Stimulated activated CD8-positive, alpha-beta memory T cell treated with anti-CD3 and anti-CD28 coated beads, Interleukin-12 subunit alpha, Interleukin-12 subunit beta, amount 100 ng/mL, for 1 hour (primary cell): ENCODE data around the gene IAH1.

Source experiments
- DNase-seq: peaks from one replicate; pipeline ENCODE4 v3.0.0-alpha.2; 2020; ENCODE audit warnings: low read depth

IAH1 gene, protein sequence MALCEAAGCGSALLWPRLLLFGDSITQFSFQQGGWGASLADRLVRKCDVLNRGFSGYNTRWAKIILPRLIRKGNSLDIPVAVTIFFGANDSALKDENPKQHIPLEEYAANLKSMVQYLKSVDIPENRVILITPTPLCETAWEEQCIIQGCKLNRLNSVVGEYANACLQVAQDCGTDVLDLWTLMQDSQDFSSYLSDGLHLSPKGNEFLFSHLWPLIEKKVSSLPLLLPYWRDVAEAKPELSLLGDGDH

DNA sequence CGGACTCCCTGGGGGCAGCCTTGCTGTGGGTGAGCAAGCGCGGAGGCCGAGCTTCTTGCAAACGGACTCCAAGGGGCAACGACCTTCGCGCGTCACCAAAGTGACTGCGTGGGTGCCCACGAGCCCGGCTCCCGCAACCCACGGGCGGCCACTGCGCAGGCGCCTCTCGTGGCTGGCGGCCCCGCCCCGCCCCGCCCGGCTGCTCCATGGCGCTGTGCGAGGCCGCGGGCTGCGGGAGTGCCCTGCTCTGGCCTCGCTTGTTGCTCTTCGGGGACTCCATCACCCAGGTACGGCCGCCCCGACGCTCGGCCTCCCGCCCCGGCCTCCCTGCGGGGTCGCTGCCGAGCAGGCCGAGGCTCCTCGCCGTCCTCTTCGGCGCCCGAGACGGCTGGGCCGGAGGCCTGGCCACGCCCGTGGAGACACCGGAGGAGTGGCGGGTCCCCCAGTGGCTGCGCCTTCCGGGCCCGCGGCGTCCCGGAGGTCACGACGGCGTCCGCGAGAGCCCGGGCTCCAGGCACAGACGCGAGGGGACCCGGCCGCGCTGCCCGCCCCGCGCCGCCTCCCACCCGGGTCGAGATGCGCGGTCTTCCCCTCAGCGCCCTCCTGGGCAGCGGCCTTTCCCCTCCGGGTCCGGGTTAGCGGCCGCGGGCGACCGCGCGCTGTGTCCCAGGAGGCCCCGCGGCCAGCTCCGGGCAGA lies at the start of gene IAH1:
IAH1 (plus strand) TSS at position 191 of the 697 bp plus-strand sequence; CDS start at position 207, 16 bp downstream.
- peak; percentile 60 for DNase-seq

DNA sequence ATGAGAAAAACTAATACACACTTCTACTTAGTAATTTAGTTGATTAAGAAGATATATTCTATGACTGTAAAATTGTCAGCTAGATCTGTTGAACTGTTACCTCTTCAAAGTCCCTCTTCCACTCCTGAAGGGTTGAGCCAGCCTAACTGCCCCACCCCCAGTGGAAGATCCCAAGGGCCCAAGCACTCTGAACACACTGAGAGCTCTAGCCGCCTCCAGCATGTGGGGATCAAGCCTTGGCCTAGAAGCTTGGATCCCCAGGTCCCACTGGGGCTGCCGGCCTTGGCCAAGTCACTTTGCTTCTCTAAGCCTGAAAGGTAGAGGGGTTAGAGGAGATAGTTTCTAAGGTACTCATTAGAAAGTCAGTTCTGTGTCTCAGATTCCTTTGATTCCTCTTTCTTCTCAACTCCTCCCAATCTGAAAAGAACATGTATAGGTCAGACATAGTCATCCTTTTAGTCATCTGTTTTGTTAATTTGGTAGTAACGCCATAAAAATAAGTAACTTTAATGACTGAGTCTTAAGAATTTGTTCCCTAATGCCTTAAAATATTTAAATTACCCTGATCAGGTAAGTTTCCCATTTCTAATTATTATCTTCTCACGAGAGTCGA lies 45.3 kb upstream of the IAH1 start:
- no peak for DNase-seq

DNA sequence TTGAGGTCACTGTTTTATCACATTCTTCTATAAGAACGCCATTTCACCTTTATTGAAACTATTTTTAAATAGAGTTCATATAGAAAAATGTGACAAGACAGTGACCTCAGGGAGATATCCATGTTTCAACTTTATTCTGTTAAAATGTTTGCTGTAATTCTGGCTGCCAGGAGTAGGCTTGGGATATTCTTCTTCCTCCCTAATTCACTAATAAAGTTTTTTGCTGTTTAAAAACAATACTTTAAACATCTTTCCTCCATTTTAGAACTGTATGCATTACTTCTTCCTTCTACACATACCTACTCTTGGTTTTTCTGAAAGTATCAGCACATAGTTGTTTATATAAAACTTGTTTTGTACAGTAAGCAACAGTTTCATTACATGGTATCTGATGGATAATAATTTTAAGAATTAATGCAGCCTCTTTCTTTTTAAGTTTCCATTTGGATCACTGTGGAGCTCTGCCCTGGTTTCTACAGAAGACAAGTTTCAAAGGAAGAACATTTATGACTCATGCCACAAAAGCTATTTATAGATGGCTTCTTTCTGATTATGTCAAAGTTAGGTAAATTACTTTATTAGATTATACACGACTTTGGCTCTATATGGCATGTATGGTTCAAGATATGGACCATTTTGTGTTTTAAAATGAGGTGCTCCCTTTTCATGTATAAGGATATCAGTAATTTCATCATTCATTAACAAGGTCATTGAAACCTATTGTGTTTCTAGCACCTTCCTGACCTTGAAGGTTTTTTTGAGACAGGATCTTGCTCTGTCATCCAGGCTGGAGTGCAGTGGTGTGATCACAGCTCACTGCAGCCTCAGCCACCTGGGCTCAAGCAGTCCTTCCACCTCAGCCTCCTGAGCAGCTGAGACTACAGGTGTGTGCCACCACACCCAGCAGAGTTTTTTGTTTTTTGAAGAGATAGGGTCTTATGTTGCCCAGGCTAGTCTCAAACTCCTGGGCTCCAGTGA lies 43.7 kb upstream of the IAH1 start:
- no peak for DNase-seq

DNA sequence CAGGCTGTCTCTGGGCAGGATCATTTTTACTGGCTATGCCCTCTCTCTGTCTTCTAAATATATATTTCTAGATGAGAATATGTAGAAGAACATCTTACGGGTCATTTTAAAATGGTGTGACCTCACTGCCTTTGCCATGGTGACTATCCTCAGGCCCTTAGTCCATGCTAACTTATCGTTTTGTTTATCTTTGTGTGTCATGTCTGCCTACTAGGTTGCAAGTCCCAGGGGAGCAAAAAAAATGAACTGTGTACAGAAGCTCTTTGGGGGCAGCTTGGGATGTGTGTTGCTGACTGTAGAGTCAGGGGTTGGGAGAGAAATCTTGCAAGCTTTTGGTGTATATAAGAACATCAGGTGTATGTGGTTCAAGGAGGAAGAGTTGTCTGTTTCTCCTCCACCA lies 39.9 kb upstream of the IAH1 start:
- no peak for DNase-seq

DNA sequence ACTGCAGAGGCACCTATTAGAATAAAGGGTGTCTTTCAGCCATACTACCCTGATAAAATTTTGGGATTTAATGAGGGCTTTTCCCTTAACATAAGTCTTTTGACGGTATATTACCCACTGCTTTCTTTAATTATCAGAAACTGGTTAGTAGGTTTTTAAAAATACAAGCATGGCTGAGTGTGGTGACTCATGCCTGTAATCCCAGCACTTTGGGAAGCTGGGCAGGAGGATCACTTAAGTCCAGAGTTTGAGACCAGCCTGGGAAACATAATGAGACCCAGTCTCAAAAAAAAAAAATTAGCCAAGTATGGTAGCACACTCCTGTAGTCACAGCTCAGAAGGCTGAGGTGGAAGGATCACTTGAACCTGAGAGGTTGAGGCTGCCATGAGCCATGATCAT lies 34.8 kb upstream of the IAH1 start:
- no peak for DNase-seq

DNA sequence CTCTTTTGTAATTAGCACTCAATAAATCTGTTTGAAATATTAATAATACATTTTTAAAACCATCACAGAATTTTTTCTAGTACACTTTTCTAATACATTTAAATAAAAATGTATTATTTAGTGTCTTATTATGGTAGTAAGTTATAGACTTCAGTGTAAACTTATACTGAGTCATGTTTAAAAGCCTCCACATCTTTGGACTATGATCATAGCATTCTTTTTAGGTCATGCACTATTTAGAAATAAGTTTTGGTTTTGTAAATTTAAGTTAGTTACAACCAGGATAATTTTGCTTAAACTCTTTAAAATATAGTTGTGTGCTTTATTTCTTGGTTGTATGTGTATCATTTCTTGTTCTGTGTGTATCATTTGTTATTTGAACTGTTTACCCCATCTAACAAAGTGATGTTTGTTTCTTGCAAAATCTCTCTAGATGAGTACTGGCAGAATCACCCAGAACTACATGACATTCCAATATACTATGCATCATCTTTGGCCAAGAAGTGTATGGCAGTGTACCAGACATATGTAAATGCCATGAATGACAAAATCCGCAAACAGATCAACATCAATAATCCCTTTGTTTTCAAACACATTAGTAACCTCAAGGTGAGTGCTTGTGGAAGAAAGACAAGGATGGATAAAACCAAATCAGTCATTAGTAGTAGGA lies 34.2 kb upstream of the IAH1 start:
- DNase-seq: no peak

DNA sequence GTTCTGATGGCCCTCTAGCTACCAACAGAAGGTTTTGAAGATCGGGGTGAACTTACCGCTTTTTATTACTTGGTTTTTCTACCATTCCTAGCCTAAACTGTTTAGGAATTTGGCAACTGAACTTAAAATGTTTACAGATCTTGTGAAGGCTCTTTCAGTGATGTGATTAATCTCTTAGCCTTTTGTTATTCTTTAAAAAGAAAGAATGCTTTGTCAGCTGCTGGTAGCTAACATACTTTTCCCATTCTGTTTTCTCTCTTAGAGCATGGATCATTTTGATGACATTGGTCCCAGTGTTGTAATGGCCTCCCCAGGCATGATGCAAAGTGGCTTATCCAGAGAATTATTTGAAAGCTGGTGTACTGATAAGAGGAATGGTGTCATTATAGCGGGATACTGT lies 32.8 kb upstream of the IAH1 start:
- no peak for DNase-seq

DNA sequence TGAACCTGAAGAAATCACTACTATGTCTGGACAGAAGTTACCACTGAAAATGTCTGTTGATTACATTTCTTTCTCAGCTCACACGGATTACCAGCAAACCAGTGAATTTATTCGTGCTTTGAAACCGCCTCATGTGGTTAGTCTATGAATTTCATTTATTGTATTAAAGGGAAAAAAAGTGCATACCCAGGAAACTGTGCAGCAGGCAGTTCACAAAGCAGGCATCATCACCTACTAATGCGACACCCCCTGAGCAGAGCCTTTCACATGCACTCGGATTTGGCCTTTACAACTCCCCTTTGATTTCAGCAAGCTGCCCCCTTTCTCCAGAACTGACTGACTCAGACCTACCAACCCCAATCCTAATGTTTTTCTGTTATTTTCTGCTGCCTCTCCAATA lies 30.8 kb upstream of the IAH1 start:
- DNase-seq: no peak

DNA sequence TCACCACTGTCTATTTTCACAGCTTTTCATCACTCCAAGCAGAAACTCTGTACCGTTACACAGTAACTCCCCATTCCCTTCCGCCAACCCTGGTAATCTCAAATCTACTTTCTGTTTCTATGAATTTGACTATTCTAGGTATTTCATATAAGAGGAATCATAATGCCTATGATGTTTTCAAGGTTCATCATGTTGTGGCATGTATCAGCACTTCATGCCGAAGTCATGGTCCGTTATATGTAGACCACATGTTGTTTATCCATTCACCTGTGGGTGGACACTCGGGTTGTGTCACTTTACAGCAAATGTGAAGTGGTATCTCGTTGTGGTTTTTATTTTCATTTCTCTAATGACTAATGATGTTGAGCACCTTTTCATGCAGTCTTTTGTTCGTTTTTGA lies 29.3 kb upstream of the IAH1 start:
- DNase-seq: no peak

DNA sequence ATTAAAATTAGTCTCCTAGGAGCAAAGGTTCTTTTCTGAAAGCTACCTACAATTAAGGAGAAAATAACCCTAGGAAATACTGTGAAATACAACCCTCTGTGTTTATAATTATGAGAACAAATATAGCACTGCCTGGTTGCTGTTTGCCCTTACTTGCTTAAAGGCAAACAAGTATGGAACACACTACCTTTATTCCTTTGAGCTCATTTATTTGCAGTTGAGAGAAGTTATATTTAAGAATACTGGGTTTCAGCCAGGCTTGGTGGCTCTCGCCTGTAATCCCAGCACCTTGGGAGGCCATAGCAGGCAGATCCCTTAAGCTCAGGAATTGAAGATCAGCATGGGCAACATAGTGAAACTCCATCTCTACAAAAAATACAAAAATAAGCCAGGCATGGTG lies 23.1 kb upstream of the IAH1 start:
- DNase-seq: no peak

DNA sequence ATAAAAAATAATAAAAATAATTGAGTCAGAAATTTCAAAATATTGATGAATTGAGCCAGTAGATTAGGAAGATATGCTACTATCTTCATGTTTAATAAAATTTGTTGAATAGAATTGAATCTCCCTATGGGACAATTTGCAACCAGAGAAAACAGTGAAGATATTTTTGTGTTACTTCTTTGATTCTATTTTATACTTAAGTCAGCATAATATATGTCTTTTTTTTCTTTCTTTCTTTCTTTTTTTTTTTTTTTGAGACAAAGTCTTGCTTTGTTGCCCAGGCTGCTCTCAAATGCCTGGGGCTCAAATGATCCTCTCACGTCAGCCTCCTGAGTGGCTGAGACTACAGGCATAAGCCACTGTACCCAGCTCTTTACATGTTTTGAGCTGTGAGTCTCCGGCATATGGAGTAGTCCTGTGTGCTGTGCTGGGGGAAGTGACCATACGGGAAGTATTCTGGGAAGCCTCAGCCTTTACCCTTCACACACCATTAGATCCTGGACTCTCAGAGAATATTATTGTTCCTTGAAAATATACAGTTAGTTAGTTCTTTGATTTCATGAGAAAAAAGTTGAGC lies 13.8 kb upstream of the IAH1 start:
- DNase-seq: no peak

DNA sequence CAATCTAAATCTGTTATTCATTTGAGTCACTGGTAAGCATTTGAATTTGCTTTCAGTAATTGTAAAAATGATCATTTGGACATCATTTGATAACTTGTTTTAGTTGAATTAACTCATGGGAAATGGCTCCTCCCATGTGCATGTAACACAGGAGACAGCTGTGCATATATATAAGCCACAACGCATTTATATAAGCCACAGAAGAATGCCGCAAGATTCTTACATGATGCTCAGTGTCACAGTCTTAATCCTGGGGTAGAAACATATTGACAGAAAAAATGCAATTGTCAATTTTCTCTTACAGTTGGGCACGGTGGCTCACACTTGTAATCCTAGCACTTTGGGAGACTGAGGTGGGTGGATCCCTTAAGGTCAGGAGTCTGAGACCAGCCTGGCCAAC lies 13.3 kb upstream of the IAH1 start:
- DNase-seq: no peak

DNA sequence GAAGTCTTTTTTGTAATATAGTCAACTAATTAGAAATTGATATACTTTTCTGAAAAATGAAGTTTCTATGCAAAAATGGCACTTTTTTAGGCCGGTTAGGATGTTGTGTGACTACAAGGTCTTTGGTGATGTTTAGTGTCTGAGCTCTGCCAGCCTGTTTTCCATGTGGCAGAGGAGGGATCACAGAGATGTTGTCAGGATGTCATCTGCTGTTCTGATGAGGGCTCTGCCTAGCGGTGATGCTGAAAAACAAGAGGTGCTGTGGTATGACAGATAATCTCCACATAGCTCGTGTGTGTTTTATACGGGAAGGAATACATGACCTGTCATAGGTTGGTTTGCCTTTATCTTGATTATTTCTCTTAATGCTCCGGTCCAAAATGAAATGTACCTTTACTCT lies 12.0 kb upstream of the IAH1 start:
- no peak for DNase-seq

DNA sequence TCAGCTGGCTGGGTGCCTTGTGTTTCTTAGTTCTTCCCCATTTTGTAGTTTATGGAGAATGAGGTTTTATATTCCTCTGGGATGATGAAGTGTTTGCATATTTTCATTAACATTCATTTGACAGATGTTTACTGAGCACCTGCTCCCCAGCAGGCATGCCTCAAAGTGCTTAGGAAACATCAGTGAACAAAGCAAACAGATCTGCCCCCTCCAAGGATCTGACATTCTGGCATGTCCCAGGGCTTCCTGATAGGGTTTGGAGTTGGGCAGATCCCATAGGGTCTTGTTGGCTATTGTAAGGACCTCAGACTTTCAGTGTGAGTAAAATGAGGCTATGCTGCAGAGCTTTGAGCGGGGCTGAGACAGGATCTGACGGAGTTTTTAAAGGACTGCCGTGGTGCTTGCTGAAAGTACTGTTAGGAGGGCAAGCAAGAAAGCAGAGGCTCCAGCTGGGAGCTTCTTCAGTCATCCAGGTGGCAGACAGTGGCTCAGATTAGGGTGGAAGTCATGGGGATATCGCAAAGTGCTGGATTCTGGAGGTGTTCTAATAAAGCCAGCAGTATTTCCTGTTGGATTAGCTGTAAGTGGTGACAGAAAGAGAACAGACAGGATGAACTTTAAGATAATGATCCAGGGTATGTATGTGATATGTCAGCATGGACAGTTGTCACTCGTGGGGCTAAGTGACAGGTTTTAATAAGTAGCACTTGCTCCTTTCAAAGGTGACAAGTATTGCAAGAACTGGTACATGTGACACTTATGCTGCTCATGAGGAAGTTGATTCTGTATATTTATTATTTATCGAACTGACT lies 11.3 kb upstream of the IAH1 start:
- no peak for DNase-seq

DNA sequence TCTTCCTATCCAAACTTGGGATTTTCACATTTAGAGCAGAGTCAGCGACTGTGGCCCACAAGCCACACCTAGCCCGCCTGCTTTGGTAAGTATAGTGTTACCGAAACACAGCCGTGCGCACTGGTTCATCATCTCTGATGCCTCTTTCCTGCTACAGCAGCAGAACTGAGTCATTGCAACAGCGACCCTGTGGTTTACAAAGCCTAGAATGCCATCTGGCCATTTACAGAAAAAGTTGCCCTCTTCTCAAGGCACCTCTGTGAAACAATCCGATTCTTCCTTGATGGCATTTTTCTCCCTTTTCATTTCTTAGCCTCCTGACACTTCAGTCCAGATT lies 10.7 kb upstream of the IAH1 start:
- DNase-seq: no peak

DNA sequence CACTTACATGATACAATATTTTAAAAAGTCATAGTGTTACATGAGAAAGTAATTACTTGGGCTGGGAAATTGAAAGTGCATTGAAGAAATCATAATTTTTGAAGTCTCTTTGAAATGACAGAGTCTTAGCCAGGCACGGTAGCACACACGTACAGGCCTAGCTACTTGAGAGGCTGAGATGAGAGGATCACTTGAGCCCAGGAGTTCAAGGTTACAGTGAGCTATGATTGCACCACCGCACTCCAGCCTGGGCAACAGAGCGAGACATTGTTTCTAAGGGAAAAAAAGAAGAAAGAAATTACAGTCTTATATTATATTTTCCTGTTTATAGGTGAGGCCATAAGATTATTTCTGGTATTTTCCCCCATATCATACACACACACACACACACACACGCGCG lies 9.2 kb upstream of the IAH1 start:
- DNase-seq: no peak

DNA sequence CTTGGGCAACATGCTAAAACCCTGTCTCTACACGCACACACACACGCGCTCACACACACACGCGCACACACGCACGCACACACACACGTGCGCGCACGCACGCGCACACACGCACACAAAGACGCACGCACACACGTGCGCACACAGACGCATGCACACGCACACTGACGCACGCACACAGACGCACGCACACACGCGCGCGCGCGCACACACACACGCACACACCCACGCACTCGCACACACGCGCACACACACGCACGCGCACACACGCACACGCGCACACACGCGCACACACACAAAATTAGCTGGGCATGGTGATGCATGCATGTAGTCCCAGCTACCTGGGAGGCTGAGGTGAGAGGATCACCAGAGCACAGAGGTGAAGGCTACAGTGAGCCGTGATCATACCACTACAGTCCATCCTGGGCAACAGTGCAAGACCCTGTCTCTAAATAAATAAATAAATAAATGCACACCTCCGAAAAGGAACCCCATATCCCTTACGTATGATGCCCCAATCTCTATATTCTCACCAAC lies 8.1 kb upstream of the IAH1 start:
- DNase-seq: no peak

DNA sequence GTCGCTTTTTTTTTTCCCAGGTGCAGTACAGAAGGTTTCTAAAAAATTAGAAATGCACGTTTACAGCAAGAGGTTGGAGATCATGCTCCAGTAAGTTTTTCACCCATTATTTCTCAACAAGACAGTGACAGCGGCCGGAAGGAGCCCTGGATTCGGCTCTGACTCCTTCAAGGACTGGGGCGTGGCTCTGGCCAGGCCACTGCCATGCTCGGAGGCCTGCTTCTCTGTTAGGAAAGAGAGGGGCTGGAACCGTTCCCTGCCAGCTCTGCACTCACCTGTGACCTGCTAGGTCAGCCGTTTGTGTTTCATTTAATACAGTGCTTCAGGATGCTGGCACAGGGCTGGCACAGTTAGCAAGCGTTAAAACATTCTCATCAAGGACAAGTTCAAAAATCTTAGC lies 6.7 kb upstream of the IAH1 start:
- DNase-seq: no peak

DNA sequence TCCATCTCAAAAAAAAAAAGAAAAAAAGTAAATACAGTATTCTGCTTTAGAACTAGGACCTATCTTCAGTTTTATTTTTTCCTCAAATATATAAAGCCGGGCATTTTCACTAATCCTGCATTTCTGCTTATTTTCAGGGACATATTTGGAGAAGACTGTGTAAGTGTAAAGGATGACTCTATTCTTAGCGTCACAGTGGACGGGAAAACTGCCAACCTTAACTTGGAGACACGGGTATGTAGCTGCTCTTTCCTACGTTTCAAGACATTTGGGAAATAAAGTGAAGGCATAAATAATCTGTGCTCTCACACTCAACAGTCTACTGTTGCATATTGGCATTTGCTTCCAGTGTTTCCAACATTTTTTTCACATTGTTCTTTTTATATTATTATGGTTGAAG lies 3.1 kb upstream of the IAH1 start:
- DNase-seq: no peak

DNA sequence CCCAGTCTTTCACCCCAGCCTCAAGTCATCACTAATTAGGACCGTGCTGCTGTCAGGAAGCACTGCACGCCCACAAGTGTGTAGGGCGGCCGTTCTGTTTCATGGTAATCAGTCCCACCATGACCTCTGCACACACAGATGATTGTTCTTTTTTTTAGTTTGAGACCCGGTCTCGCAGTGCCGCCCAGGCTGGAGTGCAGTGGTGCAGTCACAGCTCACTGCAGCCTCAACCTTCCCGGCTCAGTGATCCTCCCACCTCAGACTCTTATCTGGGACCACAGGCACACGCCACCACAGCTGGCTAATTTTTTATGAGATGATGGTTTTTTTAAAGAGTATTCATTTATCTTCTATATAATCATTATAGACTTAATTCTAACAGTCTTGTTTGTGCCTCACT lies 1.8 kb upstream of the IAH1 start:
- no peak for DNase-seq
